HUDEP-2 (cell line): Measurements from ENCODE around the gene NAT9.
A peak's percentile ranks its signal among the peaks of the same experiment; 100 is the strongest.

Experiments
- DNase-seq, 76 experiments: peaks; one replicate each; lab custom pipeline; 2025; ENCODE audit not compliant: unreplicated experiment in 76 of 76; lab: John Stamatoyannopoulos, UW

The NAT9 gene

GRCh38 chr17:74782571-74782970 is 6.4 kb upstream of the NAT9 start:
- DNase-seq, result no peak

DNA sequence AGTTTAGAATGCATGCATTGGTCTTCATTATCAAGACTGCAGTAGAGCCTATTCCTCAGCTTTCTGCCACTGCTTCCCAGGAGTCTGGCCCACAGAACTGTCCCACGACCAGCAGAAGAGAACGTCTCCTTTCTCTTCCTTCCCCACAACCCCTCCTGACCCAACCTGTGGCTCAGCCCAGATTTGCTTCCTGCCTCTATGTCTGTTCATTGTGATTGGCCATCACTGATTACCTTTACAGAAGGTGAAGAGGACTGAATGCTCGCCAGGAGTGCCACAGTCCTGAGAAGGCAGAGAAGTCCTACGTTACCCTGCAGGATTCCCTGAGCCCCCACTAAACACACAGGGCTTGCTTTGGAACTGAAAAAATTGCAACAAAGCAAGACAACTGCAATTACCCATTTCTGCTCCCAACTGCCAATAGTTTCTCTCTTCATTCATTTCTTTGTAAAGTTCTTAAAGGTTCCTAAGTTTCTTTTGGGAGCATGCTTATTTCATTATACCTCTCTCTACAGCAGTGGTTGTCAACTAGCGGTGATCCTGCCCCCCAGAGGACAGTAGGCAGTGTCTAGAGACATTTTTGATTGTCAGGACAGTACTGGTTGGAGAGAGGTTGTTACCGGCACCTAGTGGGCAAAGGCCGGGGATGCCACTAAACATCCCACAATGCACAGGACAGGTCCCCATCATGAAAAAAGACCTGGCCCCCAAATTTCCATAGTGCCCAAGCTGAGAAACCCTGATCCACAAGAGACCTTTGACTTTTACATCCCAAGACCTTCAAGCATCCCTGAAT is 4.5 kb upstream of the NAT9 start:
- DNase-seq, result peak in 60 of 76 experiments; percentile 3 to 79 (median 38)

DNA sequence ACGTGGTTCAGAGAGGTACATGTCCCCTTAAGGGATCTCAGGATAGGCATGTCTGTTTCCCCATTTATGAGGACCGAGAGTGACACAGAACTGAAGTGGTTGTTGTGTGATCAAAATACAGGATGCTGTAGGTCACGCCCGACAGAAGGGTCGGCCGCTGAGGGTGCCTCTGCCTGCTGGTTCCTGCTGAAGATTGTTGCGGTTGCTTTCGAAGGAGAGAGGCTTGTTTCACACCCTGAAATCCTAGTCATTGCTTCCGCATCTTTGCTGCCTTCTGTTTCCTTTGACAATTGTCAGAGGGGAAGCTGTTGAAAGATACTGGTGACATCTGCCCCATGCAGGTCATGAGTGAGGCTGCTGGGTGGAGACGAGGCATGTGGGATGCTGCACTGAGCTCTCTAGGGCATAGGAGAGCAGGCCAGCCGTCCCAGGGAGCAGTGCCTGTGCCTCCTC is 3.8 kb upstream of the NAT9 start:
- DNase-seq, result no peak

- no peak for DNase-seq
Observed at GRCh38 chr17:74779501-74779900, 3.4 kb upstream of the NAT9 start.

GRCh38 chr17:74778960-74779359 is 2.8 kb upstream of the NAT9 start:
- DNase-seq, result no peak

GRCh38 chr17:74777901-74778515 is 1.9 kb upstream of the NAT9 start:
- no peak for DNase-seq

DNA sequence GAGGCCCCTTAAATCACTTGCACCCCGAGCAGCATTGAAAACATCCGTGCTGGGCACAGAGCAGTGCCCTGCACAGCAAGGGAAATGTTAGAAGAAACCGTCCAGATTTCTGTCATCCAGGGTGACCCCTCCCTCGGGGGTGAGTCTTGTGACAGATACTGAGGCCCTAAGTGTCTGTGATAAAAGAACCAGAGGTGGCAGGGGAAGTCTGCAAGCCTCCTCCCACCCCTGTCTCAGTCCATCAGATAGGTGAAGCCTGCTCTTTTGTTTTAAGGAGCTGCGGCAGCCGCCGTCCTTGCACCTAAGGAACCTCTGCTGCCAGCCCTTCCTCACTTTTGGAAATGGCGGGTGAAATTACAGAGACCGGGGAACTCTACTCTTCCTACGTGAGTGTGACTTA is 845 bp upstream of the NAT9 start:
- peak in 62 of 76 experiments; percentile 17 to 83 (median 48) for DNase-seq

GRCh38 chr17:74775409-74776043 is 619 bp downstream of the NAT9 start:
- no peak for DNase-seq

DNA sequence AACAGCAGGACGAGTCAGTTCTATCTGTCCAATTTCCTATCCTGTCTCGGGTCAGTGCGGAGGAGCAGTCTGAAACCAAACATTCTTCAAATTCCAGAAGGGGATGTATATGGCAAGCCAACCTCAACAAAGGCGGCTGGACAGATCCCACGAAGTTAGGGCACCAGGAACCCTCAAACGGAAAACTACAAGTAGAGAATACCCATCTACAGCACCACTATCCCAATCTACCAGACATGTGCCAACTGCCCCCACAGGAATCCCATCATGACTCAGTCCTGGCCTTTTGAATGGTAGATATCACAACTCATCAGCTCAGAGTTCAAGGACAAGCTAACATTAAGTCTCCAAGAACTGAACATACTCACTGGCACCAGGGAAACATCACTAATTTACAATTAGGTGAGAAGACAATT is 2.3 kb downstream of the NAT9 start:
- DNase-seq, result no peak

DNA sequence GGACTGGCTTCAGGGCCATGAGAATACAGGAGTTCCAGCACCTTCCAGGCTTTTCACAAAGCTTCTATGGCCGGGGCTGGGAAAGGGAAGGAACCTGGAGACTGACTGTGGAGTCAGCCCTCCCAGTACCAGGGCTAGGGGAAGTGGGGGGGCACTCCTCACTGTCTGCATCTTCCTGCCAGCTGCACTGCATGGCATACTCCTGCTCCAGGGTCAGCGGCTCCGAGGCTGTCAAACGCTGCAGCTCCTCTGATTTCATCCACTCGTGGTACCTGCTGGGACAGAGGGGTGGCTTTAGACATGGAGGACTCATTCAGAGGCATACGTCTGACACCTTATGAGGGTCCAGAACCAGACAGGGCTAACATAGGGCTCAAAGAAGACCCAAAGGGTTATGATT is 2.7 kb downstream of the NAT9 start:
- DNase-seq, result no peak

DNA sequence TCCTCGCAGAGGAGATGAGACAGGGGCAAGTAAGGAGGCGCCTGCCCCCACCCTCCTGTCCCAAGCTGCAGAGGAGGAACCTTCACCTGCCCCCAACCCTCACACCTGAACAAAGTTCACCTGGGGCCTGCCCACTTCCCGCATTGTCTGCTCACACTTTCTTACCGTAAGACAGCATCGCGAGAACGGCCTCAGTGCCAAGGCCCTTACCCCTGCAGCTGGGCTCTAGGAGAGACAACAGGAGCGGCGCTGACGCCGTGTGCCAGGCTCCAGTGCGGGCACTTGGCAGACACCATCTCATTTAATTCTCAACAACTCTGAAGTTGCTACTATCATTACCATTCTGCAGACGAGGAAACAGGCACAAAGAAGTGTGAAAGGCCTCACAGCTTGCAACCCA is 4.1 kb downstream of the NAT9 start:
- DNase-seq, result no peak

GRCh38 chr17:74771319-74771914 is 4.7 kb downstream of the NAT9 start:
- no peak for DNase-seq

- DNase-seq, result peak in 57 of 76 experiments; percentile 5 to 72 (median 43)
Observed at GRCh38 chr17:74770498-74771318, 5.4 kb downstream of the NAT9 start.

GRCh38 chr17:74769856-74770497 is 6.2 kb downstream of the NAT9 start:
- no peak for DNase-seq

- DNase-seq, result no peak
Observed at GRCh38 chr17:74769266-74769855, 6.8 kb downstream of the NAT9 start.

GRCh38 chr17:74768763-74769114 is 7.4 kb downstream of the NAT9 start:
- DNase-seq, result no peak

DNA sequence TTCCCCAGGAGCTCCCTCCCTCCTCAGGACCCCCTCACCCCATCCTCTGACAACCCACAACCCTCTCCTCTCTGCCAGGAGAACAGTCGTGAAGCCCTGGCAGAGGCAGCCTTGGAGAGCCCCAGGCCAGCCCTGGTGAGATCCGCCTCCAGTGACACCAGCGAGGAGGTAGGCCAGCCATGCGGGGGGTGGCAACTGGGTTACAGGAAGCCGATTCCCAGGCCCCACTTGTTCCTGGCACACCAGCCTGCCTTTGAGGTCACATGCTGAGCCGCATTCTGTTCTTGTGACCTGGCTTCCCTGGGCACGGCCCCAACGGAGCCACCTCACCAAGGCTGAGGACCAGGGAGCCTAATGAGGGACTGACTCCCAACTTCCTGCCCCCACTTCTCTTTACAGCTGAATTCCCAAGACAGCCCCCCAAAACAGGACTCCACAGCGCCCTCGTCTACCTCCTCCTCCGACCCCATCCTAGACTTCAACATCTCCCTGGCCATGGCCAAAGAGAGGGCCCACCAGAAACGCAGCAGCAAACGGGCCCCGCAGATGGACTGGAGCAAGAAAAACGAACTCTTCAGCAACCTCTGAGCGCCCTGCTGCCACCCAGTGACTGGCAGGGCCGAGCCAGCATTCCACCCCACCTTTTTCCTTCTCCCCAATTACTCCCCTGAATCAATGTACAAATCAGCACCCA is 7.9 kb downstream of the NAT9 start:
- DNase-seq, result no peak

GRCh38 chr17:74767111-74767516 is 9.0 kb downstream of the NAT9 start:
- no peak for DNase-seq

DNA sequence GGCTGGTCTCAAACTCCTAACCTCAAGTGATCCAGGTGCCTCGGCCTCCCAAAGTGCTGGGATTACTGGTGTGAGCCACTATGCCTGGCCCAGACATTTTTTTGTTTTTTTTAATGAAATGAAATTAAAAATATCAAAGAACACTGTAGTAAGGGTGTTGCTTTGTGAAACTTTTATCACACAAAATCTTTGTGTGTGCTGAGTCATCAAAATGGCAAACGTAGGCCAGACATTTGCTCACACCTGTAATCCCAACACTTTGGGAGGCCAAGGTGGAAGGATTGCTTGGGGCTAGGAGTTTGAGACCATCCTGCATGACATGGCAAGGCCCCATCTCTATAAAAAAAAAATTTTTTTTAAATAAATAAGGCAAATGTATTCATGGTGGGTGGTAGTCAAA is 9.7 kb downstream of the NAT9 start:
- no peak for DNase-seq
